CD14-positive monocyte (primary cell): Measurements from ENCODE around the gene C2CD4D. TPM values are rescaled to one million over a fixed set of nuclear protein-coding genes. Genes with fewer than 3 reads are reported as not detected.

Experiments used
- DNase-seq, 3 donors: peaks; one replicate each; pipeline ENCODE4 v3.0.0-alpha.2; 2011 to 2022
- H2AFZ ChIP-seq: 2 replicates; pipeline ENCODE4 v1.6.0; 2012; ENCODE audit warnings: mild to moderate bottlenecking, low read depth, low read length, inconsistent platforms; ENCODE audit not compliant: insufficient read depth, poor library complexity, severe bottlenecking
- H3K27ac ChIP-seq, 2 donors: 1 replicate in 1 of 2; 2 replicates in 1 of 2; pipeline ENCODE4 v1.5.1; 2012 to 2013; ENCODE audit warnings: low read length in 2 of 2, control low read depth in 1 of 2, inconsistent platforms in 1 of 2, low read depth in 1 of 2, mild to moderate bottlenecking in 1 of 2
- H3K27me3 ChIP-seq, 2 donors: one replicate each; pipeline versions ENCODE4 v1.6.0 to v1.6.1; 2011 to 2013; ENCODE audit warnings: low read length in 2 of 2; ENCODE audit not compliant: control insufficient read depth in 2 of 2, insufficient read depth in 2 of 2
- H3K36me3 ChIP-seq, 2 donors: replicated peaks in 1 of 2; 1 replicate in 1 of 2; 2 replicates in 1 of 2; pipeline versions ENCODE4 v1.5.1 to v1.6.1; 2012 to 2013; ENCODE audit warnings: low read length in 2 of 2, control low read depth in 1 of 2, inconsistent platforms in 1 of 2, mild to moderate bottlenecking in 1 of 2; ENCODE audit not compliant: insufficient read depth in 2 of 2, control insufficient read depth in 1 of 2
- H3K4me1 ChIP-seq, 2 donors: 1 replicate in 1 of 2; 2 replicates in 1 of 2; pipeline versions ENCODE4 v1.5.1 to v1.6.1; 2012 to 2013; ENCODE audit warnings: low read length in 2 of 2, control low read depth in 1 of 2, inconsistent platforms in 1 of 2, mild to moderate bottlenecking in 1 of 2, moderate library complexity in 1 of 2; ENCODE audit not compliant: insufficient read depth in 2 of 2, control insufficient read depth in 1 of 2
- H3K4me2 ChIP-seq: replicated peaks from 2 replicates; pipeline ENCODE3; 2012; ENCODE audit warnings: low read length, moderate library complexity, mild to moderate bottlenecking; ENCODE audit not compliant: poor library complexity, severe bottlenecking; ENCODE audit errors: extremely low read depth
- H3K4me3 ChIP-seq, 3 experiments: fragments of 200-600 bp in 1 of 3; sonication (generic) in 1 of 3; replicated peaks in 1 of 3; 1 replicate in 2 of 3; 2 replicates in 1 of 3; pipeline ENCODE4 v1.5.1; 2011 to 2013; ENCODE audit warnings: low read length in 3 of 3, mild to moderate bottlenecking in 3 of 3, control low read depth in 2 of 3, low read depth in 2 of 3, inconsistent platforms in 1 of 3, moderate library complexity in 1 of 3
- H3K79me2 ChIP-seq: 2 replicates; pipeline ENCODE4 v1.6.0; 2012; ENCODE audit warnings: mild to moderate bottlenecking, control low read depth, inconsistent platforms, low read length, moderate library complexity; ENCODE audit not compliant: insufficient read depth
- H3K9ac ChIP-seq: 2 replicates; pipeline ENCODE4 v1.6.0; 2017; ENCODE audit warnings: low read length, mild to moderate bottlenecking; ENCODE audit not compliant: insufficient read depth, poor library complexity, severe bottlenecking
- H3K9me3 ChIP-seq, 2 donors: replicated peaks in 1 of 2; 1 replicate in 1 of 2; 2 replicates in 1 of 2; pipeline versions ENCODE4 v1.5.1 to v1.6.1; 2012 to 2013; ENCODE audit warnings: low read length in 2 of 2, control low read depth in 1 of 2; ENCODE audit not compliant: control insufficient read depth in 1 of 2, insufficient read depth in 1 of 2
- H4K20me1 ChIP-seq: 2 replicates; pipeline ENCODE4 v1.6.0; 2012; ENCODE audit warnings: mild to moderate bottlenecking, low read length, control low read depth, moderate library complexity; ENCODE audit not compliant: insufficient read depth
- H3K27ac Mint-ChIP-seq, 7 donors: one replicate each; pipeline ENCODE4 v1.8.0; 2020; ENCODE audit warnings: mild to moderate bottlenecking in 7 of 7, mixed read lengths in 7 of 7, moderate library complexity in 6 of 7, inconsistent platforms in 2 of 7
- H3K27me3 Mint-ChIP-seq, 3 donors: one replicate each; pipeline ENCODE4 v1.8.0; 2021 to 2022; ENCODE audit warnings: low read depth in 3 of 3, mild to moderate bottlenecking in 3 of 3, mixed read lengths in 3 of 3, moderate library complexity in 3 of 3, inconsistent platforms in 1 of 3
- H3K36me3 Mint-ChIP-seq, 2 donors: one replicate each; pipeline ENCODE4 v1.8.0; 2020; ENCODE audit warnings: mixed read lengths in 2 of 2, inconsistent platforms in 1 of 2, mild to moderate bottlenecking in 1 of 2
- H3K4me1 Mint-ChIP-seq: one replicate; pipeline ENCODE4 v1.8.0; 2020; ENCODE audit warnings: mild to moderate bottlenecking, mixed read lengths
- H3K4me3 Mint-ChIP-seq, 2 donors: one replicate each; pipeline ENCODE4 v1.8.0; 2020; ENCODE audit warnings: mild to moderate bottlenecking in 2 of 2, mixed read lengths in 2 of 2, moderate library complexity in 1 of 2
- H3K9me3 Mint-ChIP-seq, 7 donors: one replicate each; pipeline ENCODE4 v1.8.0; 2020 to 2022; ENCODE audit warnings: mixed read lengths in 7 of 7, mild to moderate bottlenecking in 6 of 7, moderate library complexity in 6 of 7, inconsistent platforms in 2 of 7
- WGBS: methylation state at CpG from one replicate; pipeline ENCODE4 v1.1.5; 2013; ENCODE audit warnings: missing lambda C conversion rate; ENCODE audit not compliant: insufficient coverage; 5-methylcytosine and 5-hydroxymethylcytosine counted together
- intact Hi-C, 2 donors: fragments of 100-400 bp; cut with micrococcal nuclease; formaldehyde crosslinking; loops; one replicate each; pipeline versions ENCODE4 v1.15.0 to v1.15.1; 2023
- polyA plus RNA-seq, 3 donors: library from polyadenylated mRNA; depleted of rRNA in 1 of 3; unstranded in 2 of 3; stranded (reverse) in 1 of 3; fragments of 300-500 nt in 2 of 3; fragments of >200 nt in 1 of 3; fragmentation: Illumina TruSeq in 2 of 3; gene quantifications; 1 replicate in 2 of 3; 2 replicates in 1 of 3; pipeline ENCODE4 v1.2.3, GENCODE V29; 2012 to 2021
- TF ChIP-seq, protein P1 (sequence below): fragments of 200-600 bp; IDR thresholded peaks from one replicate; pipeline ENCODE4 v1.8.0; 2022; ENCODE audit warnings: antibody characterized with exemption, mild to moderate bottlenecking

Gene C2CD4D
- polyA plus RNA-seq, 3 donors, result not detected

- Mint-ChIP-seq H3K27ac (no peak overlapping the region), H3K36me3 (no peaks in the 10 kb centered on the region), H3K27me3 (peaks cover 19 to 30% (median 20%) of the 10 kb centered on the region in 3 donors), H3K9me3 (peaks cover 0 to 8% (median 0%) of the 10 kb centered on the region in 7 donors), H3K4me3 (no peak overlapping the region), H3K4me1 (peaks cover 29% of the 10 kb centered on the region)
- Histone ChIP-seq H3K36me3 (no peaks in the 10 kb centered on the region), H3K4me2 (no peak overlapping the region), H2AFZ (no peak overlapping the region), H3K9me3 (no peaks in the 10 kb centered on the region), H3K4me1 (peaks cover 17 to 21% of the 10 kb centered on the region in 2 donors), H3K79me2 (no peaks in the 10 kb centered on the region), H3K4me3 (no peak overlapping the region), H3K27me3 (peaks cover 3 to 26% of the 10 kb centered on the region in 2 donors), H3K9ac (no peak overlapping the region), H4K20me1 (no peaks in the 10 kb centered on the region), H3K27ac (no peak overlapping the region)
- TF ChIP-seq, protein P1, sequence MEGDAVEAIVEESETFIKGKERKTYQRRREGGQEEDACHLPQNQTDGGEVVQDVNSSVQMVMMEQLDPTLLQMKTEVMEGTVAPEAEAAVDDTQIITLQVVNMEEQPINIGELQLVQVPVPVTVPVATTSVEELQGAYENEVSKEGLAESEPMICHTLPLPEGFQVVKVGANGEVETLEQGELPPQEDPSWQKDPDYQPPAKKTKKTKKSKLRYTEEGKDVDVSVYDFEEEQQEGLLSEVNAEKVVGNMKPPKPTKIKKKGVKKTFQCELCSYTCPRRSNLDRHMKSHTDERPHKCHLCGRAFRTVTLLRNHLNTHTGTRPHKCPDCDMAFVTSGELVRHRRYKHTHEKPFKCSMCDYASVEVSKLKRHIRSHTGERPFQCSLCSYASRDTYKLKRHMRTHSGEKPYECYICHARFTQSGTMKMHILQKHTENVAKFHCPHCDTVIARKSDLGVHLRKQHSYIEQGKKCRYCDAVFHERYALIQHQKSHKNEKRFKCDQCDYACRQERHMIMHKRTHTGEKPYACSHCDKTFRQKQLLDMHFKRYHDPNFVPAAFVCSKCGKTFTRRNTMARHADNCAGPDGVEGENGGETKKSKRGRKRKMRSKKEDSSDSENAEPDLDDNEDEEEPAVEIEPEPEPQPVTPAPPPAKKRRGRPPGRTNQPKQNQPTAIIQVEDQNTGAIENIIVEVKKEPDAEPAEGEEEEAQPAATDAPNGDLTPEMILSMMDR, result no peak
- no peak for DNase-seq
- 80% methylated on average over 3 of the region's 4 CpGs for WGBS
- intact Hi-C loops, result no loop called here
Observed at GRCh38 chr1:151852733-151853132, 13.1 kb upstream of the C2CD4D start.

DNA sequence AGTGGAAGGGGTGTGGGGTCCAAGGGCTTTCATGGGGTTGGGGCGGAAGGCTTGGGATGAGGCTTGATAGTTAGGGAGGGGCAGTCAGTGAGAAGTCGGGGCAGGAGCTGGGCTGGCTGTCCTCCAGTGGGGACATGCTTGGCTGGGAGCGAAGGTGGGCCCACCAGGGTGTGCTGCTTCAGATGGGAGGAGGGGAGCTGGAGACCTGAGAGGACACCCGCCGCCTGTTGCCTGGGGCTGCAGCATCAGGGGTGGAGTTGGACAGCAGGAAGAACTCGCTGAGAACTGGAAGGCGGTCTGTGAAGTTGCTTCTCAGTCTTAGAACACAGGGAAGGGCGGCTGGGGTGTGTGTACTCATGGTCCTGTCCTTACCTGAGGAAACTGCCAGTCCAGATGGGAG is 12.3 kb upstream of the C2CD4D start:
- Histone ChIP-seq H3K9ac (no peak overlapping the region), H2AFZ (no peak overlapping the region), H3K9me3 (no peaks in the 10 kb centered on the region), H3K4me1 (peaks cover 8 to 12% of the 10 kb centered on the region in 2 donors), H3K4me3 (no peak overlapping the region), H3K36me3 (no peaks in the 10 kb centered on the region), H3K79me2 (no peaks in the 10 kb centered on the region), H3K27me3 (peaks cover 3 to 28% of the 10 kb centered on the region in 2 donors), H4K20me1 (no peaks in the 10 kb centered on the region), H3K27ac (no peak overlapping the region), H3K4me2 (no peak overlapping the region)
- H3K27me3 Mint-ChIP-seq, result peaks cover 23 to 31% (median 27%) of the 10 kb centered on the region in 3 donors
- peaks cover 21% of the 10 kb centered on the region for H3K4me1 Mint-ChIP-seq
- H3K4me3 Mint-ChIP-seq, result no peak overlapping the region
- WGBS, result 87% methylated on average over 8 of the region's 8 CpGs
- H3K36me3 Mint-ChIP-seq, result no peaks in the 10 kb centered on the region
- peaks cover 0 to 7% (median 0%) of the 10 kb centered on the region in 7 donors for H3K9me3 Mint-ChIP-seq
- intact Hi-C loops, result no loop called here
- no peak overlapping the region for H3K27ac Mint-ChIP-seq
- no peak for DNase-seq
- TF ChIP-seq, protein P1, result no peak
